ENCODE results near the gene SLC13A5. TPM values are rescaled to one million over a fixed set of nuclear protein-coding genes. Genes with fewer than 3 reads are reported as not detected.

The SLC13A5 gene
- total RNA-seq, 6 donors from 2014 or later: 0.09 to 0.27 TPM; not detected in 4

DNA sequence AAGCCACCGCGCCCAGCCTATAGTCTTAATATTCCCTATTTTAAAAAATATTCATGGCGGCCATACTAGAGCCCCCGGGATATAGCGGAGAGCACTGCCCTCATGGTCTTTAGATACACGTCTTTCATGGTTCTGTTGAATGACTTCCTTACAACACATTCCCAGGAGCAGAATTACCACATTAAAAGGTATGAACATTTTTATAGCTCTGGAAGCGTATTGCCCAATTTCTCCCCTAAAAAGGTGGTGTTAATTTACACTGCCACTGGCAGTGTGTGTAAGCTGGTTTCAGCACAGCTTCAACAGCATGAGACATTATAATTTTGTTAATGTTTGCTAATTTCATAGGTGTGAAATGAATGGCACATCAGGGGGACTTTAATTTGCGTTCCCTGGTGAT, 42.6 kb downstream of the SLC13A5 start:
- no peak overlapping the region for H3K4me3 ChIP-seq
- ATAC-seq (ENCODE audit: low FRiP score in 2 of 2) (no peak), DNase-seq (no peak)
- no peaks in the 10 kb centered on the region for H3K4me1 ChIP-seq
- no peaks in the 10 kb centered on the region for H3K36me3 ChIP-seq
- H3K9me3 ChIP-seq: no peaks in the 10 kb centered on the region
- 91 to 96% methylated on average over 8 of the region's 8 CpGs for WGBS, 2 donors
- H3K27me3 ChIP-seq: no peaks in the 10 kb centered on the region
- no peak overlapping the region for H3K27ac ChIP-seq
- TF ChIP-seq EP300 (IDR thresholded peaks at IDR 0.05) (no peak), POLR2AphosphoS5 (IDR thresholded peaks at IDR 0.05) (no peak), CTCF (IDR thresholded peaks at IDR 0.05) (no peak), POLR2A (IDR thresholded peaks at IDR 0.05) (no peak)

GRCh38 chr17:6669479-6670212, 43.5 kb downstream of the SLC13A5 start:
- Histone ChIP-seq H3K36me3 (no peaks in the 10 kb centered on the region), H3K9me3 (no peaks in the 10 kb centered on the region), H3K27me3 (no peaks in the 10 kb centered on the region), H3K27ac (no peak overlapping the region), H3K4me3 (no peak overlapping the region), H3K4me1 (no peaks in the 10 kb centered on the region)
- ATAC-seq (ENCODE audit: low FRiP score in 2 of 2): no peak
- TF ChIP-seq EP300 (IDR thresholded peaks at IDR 0.05) (no peak), POLR2A (IDR thresholded peaks at IDR 0.05) (no peak), POLR2AphosphoS5 (IDR thresholded peaks at IDR 0.05) (no peak), CTCF (IDR thresholded peaks at IDR 0.05) (no peak)
- WGBS, 2 donors: 79 to 80% methylated on average over 9 to 10 of the region's 10 CpGs
- DNase-seq: no peak

GRCh38 chr17:6668727-6669425, 44.3 kb downstream of the SLC13A5 start:
- TF ChIP-seq EP300 (IDR thresholded peaks at IDR 0.05) (no peak), POLR2A (IDR thresholded peaks at IDR 0.05) (no peak), CTCF (IDR thresholded peaks at IDR 0.05) (no peak), POLR2AphosphoS5 (IDR thresholded peaks at IDR 0.05) (no peak)
- H3K9me3 ChIP-seq: no peaks in the 10 kb centered on the region
- H3K27ac ChIP-seq: no peak overlapping the region
- H3K4me1 ChIP-seq: no peaks in the 10 kb centered on the region
- H3K27me3 ChIP-seq: no peaks in the 10 kb centered on the region
- WGBS, 2 donors: 74 to 79% methylated on average over 14 of the region's 14 CpGs
- no peak overlapping the region for H3K4me3 ChIP-seq
- ATAC-seq (ENCODE audit: low FRiP score in 2 of 2): no peak
- no peak for DNase-seq
- no peaks in the 10 kb centered on the region for H3K36me3 ChIP-seq

GRCh38 chr17:6668219-6668618, 45.0 kb downstream of the SLC13A5 start:
- Histone ChIP-seq H3K4me3 (no peak overlapping the region), H3K4me1 (no peaks in the 10 kb centered on the region), H3K36me3 (no peaks in the 10 kb centered on the region), H3K9me3 (no peaks in the 10 kb centered on the region), H3K27ac (no peak overlapping the region), H3K27me3 (no peaks in the 10 kb centered on the region)
- ATAC-seq (ENCODE audit: low FRiP score in 2 of 2) (no peak), DNase-seq (peak in 1 of 2 donors; percentile 42)
- no peak for TF ChIP-seq CTCF (IDR thresholded peaks at IDR 0.05)
- no peak for TF ChIP-seq POLR2AphosphoS5 (IDR thresholded peaks at IDR 0.05)
- 75 to 90% methylated on average over 17 of the region's 17 CpGs for WGBS, 2 donors
